SW 1271 (cell line): ENCODE measurements around the gene DGKA.
"Not testable (repeated sequence)": the region's sequence is repeated elsewhere in the genome, so short reads cannot be mapped to it uniquely, and the experiment has no call there.

ENCODE experiments used
- DNase-seq, 2 experiments: peaks; one replicate each; lab custom pipeline; 2025; lab: John Stamatoyannopoulos, UW

DGKA gene

GRCh38 chr12:55996715-55997534 is 66.0 kb downstream of the DGKA start, which contains the start of gene SUOX:
Gene SUOX (plus strand): TSS chr12:55997276. CDS start chr12:56002222, 4,946 bp downstream.
- DNase-seq = peak; percentile 95 to 97

- no peak for DNase-seq
Observed at GRCh38 chr12:55997535-55997859, 66.5 kb downstream of the DGKA start.

GRCh38 chr12:55999522-55999921 is 68.6 kb downstream of the DGKA start:
- DNase-seq = not testable (repeated sequence)

- not testable (repeated sequence) for DNase-seq
Observed at GRCh38 chr12:55999999-56000540, 69.1 kb downstream of the DGKA start.

GRCh38 chr12:56001487-56002100 is 70.6 kb downstream of the DGKA start:
- no peak for DNase-seq

GRCh38 chr12:56003376-56003775 is 72.4 kb downstream of the DGKA start:
- DNase-seq = not testable (repeated sequence)
